KOPT-K1 (cell line): ENCODE data around the gene BMP7.

ENCODE experiments used
- H3K27ac ChIP-seq: fragments of 200-600 bp; sonication (generic); 2 replicates; pipeline ENCODE4 v1.5.1; 2016; ENCODE audit warnings: antibody characterized with exemption, mild to moderate bottlenecking, low read depth, low read length; ENCODE audit not compliant: poor library complexity, severe bottlenecking
- H3K36me3 ChIP-seq: fragments of 200-600 bp; sonication (generic); 2 replicates; pipeline ENCODE4 v1.5.1; 2017; ENCODE audit warnings: antibody characterized with exemption, mild to moderate bottlenecking, low read length, moderate library complexity; ENCODE audit not compliant: insufficient read depth
- H3K9me3 ChIP-seq: fragments of 200-600 bp; sonication (generic); 2 replicates; pipeline ENCODE4 v1.5.1; 2017; ENCODE audit warnings: antibody characterized with exemption, low read length, mild to moderate bottlenecking; ENCODE audit not compliant: insufficient read depth, poor library complexity, severe bottlenecking

Gene BMP7

GRCh38 chr20:57266291-57267157 is at the start of gene BMP7:
Gene BMP7 (minus strand): TSS chr20:57266641. CDS start chr20:57266122, 519 bp downstream.
- Histone ChIP-seq H3K27ac (no peak within 1 kb of the TSS), H3K9me3 (no peaks in the 10 kb centered on the region), H3K36me3 (no peaks in the 10 kb centered on the region)

GRCh38 chr20:57315976-57316480 is 49.6 kb upstream of the BMP7 start:
- Histone ChIP-seq H3K9me3 (no peaks in the 10 kb centered on the region), H3K36me3 (no peaks in the 10 kb centered on the region), H3K27ac (no peak overlapping the region)

GRCh38 chr20:57315083-57315975 is 48.9 kb upstream of the BMP7 start:
- H3K9me3 ChIP-seq = no peaks in the 10 kb centered on the region
- no peak overlapping the region for H3K27ac ChIP-seq
- H3K36me3 ChIP-seq = no peaks in the 10 kb centered on the region

GRCh38 chr20:57313951-57314350 is 47.5 kb upstream of the BMP7 start:
- Histone ChIP-seq H3K9me3 (no peaks in the 10 kb centered on the region), H3K27ac (no peak overlapping the region), H3K36me3 (no peaks in the 10 kb centered on the region)

- Histone ChIP-seq H3K36me3 (no peaks in the 10 kb centered on the region), H3K27ac (no peak overlapping the region), H3K9me3 (no peaks in the 10 kb centered on the region)
Observed at GRCh38 chr20:57313230-57313629, 46.8 kb upstream of the BMP7 start.

- H3K27ac ChIP-seq = no peak overlapping the region
- H3K36me3 ChIP-seq = no peaks in the 10 kb centered on the region
- no peaks in the 10 kb centered on the region for H3K9me3 ChIP-seq
Observed at GRCh38 chr20:57312138-57312537, 45.7 kb upstream of the BMP7 start.

- no peaks in the 10 kb centered on the region for H3K36me3 ChIP-seq
- no peak overlapping the region for H3K27ac ChIP-seq
- H3K9me3 ChIP-seq = no peaks in the 10 kb centered on the region
Observed at GRCh38 chr20:57310821-57311514, 44.5 kb upstream of the BMP7 start.

GRCh38 chr20:57309544-57310115 is 43.2 kb upstream of the BMP7 start:
- H3K27ac ChIP-seq = no peak overlapping the region
- H3K9me3 ChIP-seq = no peaks in the 10 kb centered on the region
- no peaks in the 10 kb centered on the region for H3K36me3 ChIP-seq

GRCh38 chr20:57308451-57309271 is 42.2 kb upstream of the BMP7 start:
- no peaks in the 10 kb centered on the region for H3K36me3 ChIP-seq

GRCh38 chr20:57306747-57307146 is 40.3 kb upstream of the BMP7 start:
- Histone ChIP-seq H3K9me3 (no peaks in the 10 kb centered on the region), H3K27ac (no peak overlapping the region), H3K36me3 (no peaks in the 10 kb centered on the region)

More at GRCh38 chr20:57308451-57309271, 42.2 kb upstream of the BMP7 start:
- Histone ChIP-seq H3K27ac (no peak overlapping the region), H3K9me3 (no peaks in the 10 kb centered on the region)

- H3K27ac ChIP-seq = no peak overlapping the region
- H3K9me3 ChIP-seq = no peaks in the 10 kb centered on the region
Observed at GRCh38 chr20:57301026-57301425, 34.6 kb upstream of the BMP7 start.

GRCh38 chr20:57298457-57298856 is 32.0 kb upstream of the BMP7 start:
- no peaks in the 10 kb centered on the region for H3K9me3 ChIP-seq
- H3K36me3 ChIP-seq = no peaks in the 10 kb centered on the region
- no peak overlapping the region for H3K27ac ChIP-seq

More at GRCh38 chr20:57301026-57301425, 34.6 kb upstream of the BMP7 start:
- H3K36me3 ChIP-seq = no peaks in the 10 kb centered on the region

- no peak overlapping the region for H3K27ac ChIP-seq
- no peaks in the 10 kb centered on the region for H3K9me3 ChIP-seq
- no peaks in the 10 kb centered on the region for H3K36me3 ChIP-seq
Observed at GRCh38 chr20:57294550-57294949, 28.1 kb upstream of the BMP7 start.

- Histone ChIP-seq H3K36me3 (no peaks in the 10 kb centered on the region), H3K27ac (no peak overlapping the region)
Observed at GRCh38 chr20:57293995-57294394, 27.6 kb upstream of the BMP7 start.

More at GRCh38 chr20:57293995-57294394, 27.6 kb upstream of the BMP7 start:
- no peaks in the 10 kb centered on the region for H3K9me3 ChIP-seq
